WTC11 (cell line): ENCODE measurements around the gene NLRP8. TPM values are rescaled to one million over a fixed set of nuclear protein-coding genes. Genes with fewer than 3 reads are reported as not detected.

Experiments used
- ATAC-seq: fragments of 200-7000 bp; cut with Tn5 transposase; 2 replicates; pipeline ENCODE4 v1.10.0; 2021; ENCODE audit warnings: mild to moderate bottlenecking, moderate library complexity
- CTCF ChIA-PET: fragments of 300-600 bp; sonication (Branson Sonifier 250); formaldehyde crosslinking; loops from one replicate; lab custom pipeline; 2021; ENCODE audit warnings: antibody characterized with exemption; lab: Charles Lee
- POLR2A ChIA-PET: fragments of 350-600 bp; sonication (Branson Sonifier 250); formaldehyde crosslinking; loops from one replicate; lab custom pipeline; 2021; ENCODE audit warnings: antibody characterized with exemption; lab: Charles Lee
- DNase-seq: peaks from one replicate; pipeline ENCODE4 v3.0.0; 2021; ENCODE audit warnings: low spot score
- H3K27ac Mint-ChIP-seq: 2 replicates; pipeline ENCODE4 v1.8.0; 2021; ENCODE audit warnings: mixed read lengths
- H3K27me3 Mint-ChIP-seq: 2 replicates; pipeline ENCODE4 v1.8.0; 2021; ENCODE audit warnings: low read depth, mild to moderate bottlenecking, moderate library complexity, mixed read lengths
- H3K36me3 Mint-ChIP-seq: 2 replicates; pipeline ENCODE4 v1.8.0; 2021; ENCODE audit warnings: mixed read lengths
- H3K4me1 Mint-ChIP-seq: 2 replicates; pipeline ENCODE4 v1.8.0; 2022; ENCODE audit warnings: mixed read lengths
- H3K4me3 Mint-ChIP-seq: 2 replicates; pipeline ENCODE4 v1.8.0; 2021; ENCODE audit warnings: mild to moderate bottlenecking, moderate library complexity, mixed read lengths
- H3K9me3 Mint-ChIP-seq: 2 replicates; pipeline ENCODE4 v1.8.0; 2021; ENCODE audit warnings: mixed read lengths
- ARID4B ChIP-seq: sonication (generic); formaldehyde crosslinking; IDR thresholded peaks from 2 replicates; pipeline ENCODE4 v1.8.0; 2023; ENCODE audit warnings: missing genetic modification reagents, mild to moderate bottlenecking, borderline replicate concordance
- ATF3 ChIP-seq: sonication (generic); formaldehyde crosslinking; conservative IDR thresholded peaks from 2 replicates; pipeline ENCODE4 v1.8.1; 2022; ENCODE audit warnings: mild to moderate bottlenecking, missing genetic modification reagents
- CDX4 ChIP-seq: fragments of 250-450 bp; sonication (Bioruptor Pico); IDR thresholded peaks from 2 replicates; pipeline ENCODE4 v1.9.0; 2021; ENCODE audit warnings: moderate library complexity, mild to moderate bottlenecking, inconsistent platforms, borderline replicate concordance
- CTCF ChIP-seq: fragments of 200-600 bp; IDR thresholded peaks from 2 replicates; pipeline ENCODE4 v1.8.0; 2022; ENCODE audit warnings: antibody characterized with exemption
- FOXP1 ChIP-seq: sonication (generic); formaldehyde crosslinking; IDR thresholded peaks from 2 replicates; pipeline ENCODE4 v1.8.0; 2022; ENCODE audit warnings: missing genetic modification reagents, mild to moderate bottlenecking, moderate library complexity, borderline replicate concordance
- JUN ChIP-seq: sonication (generic); formaldehyde crosslinking; IDR thresholded peaks from 2 replicates; pipeline ENCODE4 v1.8.0; 2023; ENCODE audit warnings: mild to moderate bottlenecking, missing genetic modification reagents
- KAT7 ChIP-seq: sonication (generic); formaldehyde crosslinking; IDR thresholded peaks from 2 replicates; pipeline ENCODE4 v1.8.1; 2023; ENCODE audit warnings: missing genetic modification reagents, mild to moderate bottlenecking, borderline replicate concordance
- MLX ChIP-seq: sonication (generic); formaldehyde crosslinking; IDR thresholded peaks from 2 replicates; pipeline ENCODE4 v1.8.1; 2023; ENCODE audit warnings: mild to moderate bottlenecking, missing genetic modification reagents, moderate library complexity
- MXD4 ChIP-seq: fragments of 250-450 bp; sonication (Bioruptor Pico); IDR thresholded peaks from 2 replicates; pipeline ENCODE4 v1.8.0; 2021; ENCODE audit warnings: mild to moderate bottlenecking, moderate library complexity, borderline replicate concordance
- MYBL2 ChIP-seq: sonication (generic); formaldehyde crosslinking; IDR thresholded peaks from 2 replicates; pipeline ENCODE4 v1.8.1; 2023; ENCODE audit warnings: mild to moderate bottlenecking, moderate library complexity, missing genetic modification reagents
- NFYB ChIP-seq: sonication (generic); formaldehyde crosslinking; conservative IDR thresholded peaks from 2 replicates; pipeline ENCODE4 v1.8.0; 2022; ENCODE audit warnings: low read depth, missing genetic modification reagents
- NR2C2 ChIP-seq: sonication (generic); formaldehyde crosslinking; IDR thresholded peaks from 2 replicates; pipeline ENCODE4 v1.8.0; 2022; ENCODE audit warnings: mild to moderate bottlenecking, missing genetic modification reagents
- OVOL2 ChIP-seq: fragments of 250-450 bp; sonication (Bioruptor Pico); IDR thresholded peaks from 2 replicates; pipeline ENCODE4 v1.9.0; 2021; ENCODE audit warnings: mild to moderate bottlenecking, borderline replicate concordance
- RORB ChIP-seq: fragments of 250-450 bp; sonication (Bioruptor Pico); IDR thresholded peaks from 2 replicates; pipeline ENCODE4 v1.9.0; 2021; ENCODE audit warnings: mild to moderate bottlenecking
- SMAD4 ChIP-seq: sonication (generic); formaldehyde crosslinking; IDR thresholded peaks from 2 replicates; pipeline ENCODE4 v1.8.0; 2022; ENCODE audit warnings: mild to moderate bottlenecking, missing genetic modification reagents
- TCF7 ChIP-seq: sonication (generic); formaldehyde crosslinking; IDR thresholded peaks from 2 replicates; pipeline ENCODE4 v1.8.0; 2022; ENCODE audit warnings: mild to moderate bottlenecking, low read depth, missing genetic modification reagents, moderate library complexity
- USF2 ChIP-seq: sonication (generic); formaldehyde crosslinking; IDR thresholded peaks from 2 replicates; pipeline ENCODE4 v1.8.1; 2023; ENCODE audit warnings: mild to moderate bottlenecking, missing genetic modification reagents, moderate library complexity
- ZMAT4 ChIP-seq: fragments of 250-450 bp; sonication (Bioruptor Pico); IDR thresholded peaks from 2 replicates; pipeline ENCODE4 v1.9.0; 2021; ENCODE audit warnings: mild to moderate bottlenecking
- ZNF232 ChIP-seq: sonication (generic); formaldehyde crosslinking; IDR thresholded peaks from 2 replicates; pipeline ENCODE4 v1.8.0; 2022; ENCODE audit warnings: mild to moderate bottlenecking, missing genetic modification reagents
- ZNF532 ChIP-seq: fragments of 250-450 bp; sonication (Bioruptor Pico); IDR thresholded peaks from 2 replicates; pipeline ENCODE4 v1.9.0; 2021; ENCODE audit warnings: mild to moderate bottlenecking, borderline replicate concordance
- total RNA-seq: library from RNA; stranded (reverse); gene quantifications from 3 replicates; pipeline ENCODE4 v1.2.3, GENCODE V29; 2021

The NLRP8 gene
- total RNA-seq, 1 experiment from 2014 or later, result not detected

GRCh38 chr19:55902080-55902751, 45.4 kb upstream of the NLRP8 start:
- peaks cover 58% of the 10 kb centered on the region for H3K36me3 Mint-ChIP-seq
- DNase-seq (no peak), ATAC-seq (no peak)
- no peak for TF ChIP-seq ATF3
- TF ChIP-seq ZNF232 (CRISPR knock-in tag), result no peak
- no peak for TF ChIP-seq CTCF
- no peak for TF ChIP-seq ZMAT4
- no peak for TF ChIP-seq ARID4B (CRISPR knock-in tag)
- TF ChIP-seq JUN (CRISPR knock-in tag), result no peak
- no peak for TF ChIP-seq RORB (CRISPR knock-in tag)
- TF ChIP-seq KAT7 (CRISPR knock-in tag), result no peak
- TF ChIP-seq NFYB (CRISPR knock-in tag), result no peak
- no peak for TF ChIP-seq CDX4
- no peak for TF ChIP-seq SMAD4 (CRISPR knock-in tag)
- TF ChIP-seq USF2 (CRISPR knock-in tag), result no peak
- no peak for TF ChIP-seq FOXP1 (CRISPR knock-in tag)
- no peak overlapping the region for H3K4me3 Mint-ChIP-seq
- peaks cover 73% of the 10 kb centered on the region for H3K9me3 Mint-ChIP-seq
- ChIA-PET CTCF (no interaction called here), POLR2A (no interaction called here)
- no peaks in the 10 kb centered on the region for H3K4me1 Mint-ChIP-seq
- H3K27me3 Mint-ChIP-seq, result peaks cover 16% of the 10 kb centered on the region
- no peak overlapping the region for H3K27ac Mint-ChIP-seq

GRCh38 chr19:55907286-55907685, 40.3 kb upstream of the NLRP8 start:
- Mint-ChIP-seq H3K27me3 (peaks cover 6% of the 10 kb centered on the region), H3K36me3 (peaks cover 66% of the 10 kb centered on the region), H3K27ac (no peak overlapping the region), H3K4me1 (no peaks in the 10 kb centered on the region), H3K9me3 (peaks cover 83% of the 10 kb centered on the region), H3K4me3 (no peak overlapping the region)
- ATAC-seq, result no peak
- CTCF ChIA-PET, result no interaction called here
- POLR2A ChIA-PET, result no interaction called here
- no peak for DNase-seq
- TF ChIP-seq OVOL2, result no peak
- no peak for TF ChIP-seq ZNF532
- no peak for TF ChIP-seq MXD4
- no peak for TF ChIP-seq KAT7 (CRISPR knock-in tag)
- TF ChIP-seq FOXP1 (CRISPR knock-in tag), result no peak
- no peak for TF ChIP-seq TCF7
- TF ChIP-seq NR2C2 (CRISPR knock-in tag), result no peak
- TF ChIP-seq MYBL2 (CRISPR knock-in tag), result no peak
- TF ChIP-seq MLX (CRISPR knock-in tag), result no peak
